GM18526 (cell line): Measurements from ENCODE around the gene FRMPD2.

Source experiments
- POLR2A ChIP-seq: IDR thresholded peaks from 3 replicates; pipeline ENCODE4 v1.6.1; 2011; ENCODE audit not compliant: insufficient read length; ENCODE audit errors: extremely low read depth

FRMPD2 gene

GRCh38 chr10:48279081-48279751 is 4.7 kb upstream of the FRMPD2 start:
- no peak for TF ChIP-seq POLR2A

GRCh38 chr10:48277093-48277492 is 2.6 kb upstream of the FRMPD2 start:
- TF ChIP-seq POLR2A, result no peak

- no peak for TF ChIP-seq POLR2A
These were observed 755 bp downstream of the FRMPD2 start for GRCh38 chr10:48273741-48274140.

GRCh38 chr10:48272682-48273081 is 1.8 kb downstream of the FRMPD2 start:
- no peak for TF ChIP-seq POLR2A

- no peak for TF ChIP-seq POLR2A
These were observed 3.3 kb downstream of the FRMPD2 start for GRCh38 chr10:48271047-48271730.

GRCh38 chr10:48266528-48266927 is 8.0 kb downstream of the FRMPD2 start:
- no peak for TF ChIP-seq POLR2A

GRCh38 chr10:48258105-48258504 is 16.4 kb downstream of the FRMPD2 start:
- no peak for TF ChIP-seq POLR2A

GRCh38 chr10:48257407-48257961 is 17.0 kb downstream of the FRMPD2 start:
- no peak for TF ChIP-seq POLR2A

GRCh38 chr10:48255722-48256121 is 18.8 kb downstream of the FRMPD2 start:
- TF ChIP-seq POLR2A, result no peak

- TF ChIP-seq POLR2A, result no peak
These were observed 19.6 kb downstream of the FRMPD2 start for GRCh38 chr10:48254750-48255512.

GRCh38 chr10:48253970-48254657 is 20.4 kb downstream of the FRMPD2 start:
- TF ChIP-seq POLR2A, result no peak

- no peak for TF ChIP-seq POLR2A
These were observed 22.2 kb downstream of the FRMPD2 start for GRCh38 chr10:48252354-48252650.

- TF ChIP-seq POLR2A, result no peak
These were observed 22.8 kb downstream of the FRMPD2 start for GRCh38 chr10:48251525-48252353.

GRCh38 chr10:48251152-48251524 is 23.4 kb downstream of the FRMPD2 start:
- TF ChIP-seq POLR2A, result no peak
